ENCODE data around the gene RNF121.

RNF121 gene

DNA sequence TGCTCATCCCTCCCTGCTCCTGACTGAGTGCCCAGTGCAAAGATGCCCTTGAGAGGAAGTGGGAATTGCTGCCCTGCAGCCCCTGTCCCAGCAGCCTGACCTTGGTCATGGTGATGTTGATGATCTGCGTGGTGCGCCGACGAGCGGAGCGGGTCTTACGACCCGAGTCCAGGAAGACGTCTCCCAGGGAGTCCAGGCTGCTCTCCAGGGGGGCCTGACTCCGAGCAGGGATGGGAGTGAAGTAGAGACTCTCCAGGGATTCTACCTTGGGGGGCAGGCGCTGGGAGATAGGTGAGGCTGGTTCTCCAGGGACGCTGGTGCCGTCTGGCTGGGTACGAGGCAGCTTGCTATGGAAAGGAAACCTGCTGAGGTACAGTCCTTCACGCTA, 78.2 kb downstream of the RNF121 start:
- DNase-seq = no peak

GRCh38 chr11:72007587-72007986, 78.7 kb downstream of the RNF121 start:
- DNase-seq = no peak

DNA sequence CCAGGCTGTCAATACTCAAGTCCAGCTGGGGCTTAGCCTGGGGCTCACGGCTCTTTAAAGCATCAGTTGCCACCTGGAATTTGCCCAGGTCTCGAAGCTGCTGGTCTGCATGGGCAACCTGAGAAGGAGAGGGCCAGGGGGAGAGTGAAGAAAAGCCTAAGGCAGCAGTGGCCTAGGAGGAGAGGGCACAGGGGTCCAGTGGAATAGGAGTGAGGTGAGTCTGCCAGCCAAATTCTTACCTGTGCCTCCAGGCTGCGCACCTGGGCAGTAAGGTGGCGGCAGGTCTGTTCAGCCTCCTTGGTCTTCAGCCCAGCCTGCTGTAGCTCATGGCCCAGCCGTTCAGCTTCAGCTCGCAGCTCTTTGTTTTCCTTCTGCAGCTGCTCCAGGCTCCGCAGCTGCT, 79.9 kb downstream of the RNF121 start:
- DNase-seq = no peak

- DNase-seq = no peak
Measured at GRCh38 chr11:72009156-72009555, 80.3 kb downstream of the RNF121 start.

DNA sequence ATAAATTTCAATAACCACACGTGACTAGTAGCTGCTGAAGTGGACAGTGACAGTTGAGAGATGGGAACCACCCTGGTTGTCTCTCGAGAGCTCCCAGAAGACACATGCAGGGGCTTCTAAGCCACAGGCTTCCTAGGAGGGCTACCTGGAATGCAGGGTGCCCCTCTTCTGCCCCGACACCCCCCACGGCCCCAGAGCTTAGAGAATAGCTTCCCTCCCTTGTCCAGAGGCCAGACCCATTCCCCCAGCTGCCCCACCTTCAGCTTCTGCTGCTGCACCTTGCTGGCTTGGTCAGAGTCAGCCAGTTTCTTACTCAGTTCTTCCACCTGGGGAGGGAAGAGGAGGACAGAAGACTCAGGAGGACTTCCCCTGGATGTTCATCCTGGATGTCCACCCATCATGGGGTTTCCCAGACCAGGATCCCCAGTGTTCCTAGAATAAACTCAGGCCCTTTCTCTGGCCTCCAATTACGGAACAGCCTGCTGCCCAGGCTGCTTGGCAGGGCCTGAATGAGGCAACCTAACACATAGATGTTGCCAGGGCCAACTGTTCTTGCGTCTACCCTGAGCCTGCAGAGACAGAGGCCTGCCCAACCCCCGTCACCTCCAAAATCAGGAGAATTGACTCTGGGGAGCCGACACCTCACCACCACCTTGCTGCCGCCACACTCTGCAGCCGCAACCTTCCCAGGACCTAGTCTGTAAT, 81.8 kb downstream of the RNF121 start:
- DNase-seq = no peak

DNA sequence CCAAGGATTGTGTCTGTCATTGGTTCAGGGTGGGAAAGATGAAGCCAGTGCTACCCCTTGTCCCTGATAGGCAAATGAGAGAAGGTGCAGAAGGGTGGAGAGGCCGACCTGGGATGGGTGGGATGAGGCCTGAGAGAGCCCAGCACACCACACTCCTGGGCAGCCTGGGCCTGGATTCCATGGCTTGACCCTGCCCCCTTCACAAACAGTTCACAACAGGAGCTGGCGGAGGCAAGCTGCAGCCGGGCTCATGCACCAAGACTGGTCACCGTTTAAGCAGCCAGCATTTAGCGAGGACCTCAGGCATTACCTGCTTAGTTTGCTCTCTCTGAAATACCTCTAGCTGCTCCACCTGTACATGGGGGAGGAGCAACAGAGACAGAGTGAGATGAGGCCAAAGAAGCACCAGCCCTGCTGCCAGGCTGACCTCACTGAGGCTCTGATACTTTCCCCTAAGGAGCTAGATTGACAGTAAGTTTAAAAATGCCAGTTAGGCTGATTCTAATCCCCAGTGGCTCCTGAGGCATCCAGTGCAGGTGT, 83.3 kb downstream of the RNF121 start:
- no peak for DNase-seq

DNA sequence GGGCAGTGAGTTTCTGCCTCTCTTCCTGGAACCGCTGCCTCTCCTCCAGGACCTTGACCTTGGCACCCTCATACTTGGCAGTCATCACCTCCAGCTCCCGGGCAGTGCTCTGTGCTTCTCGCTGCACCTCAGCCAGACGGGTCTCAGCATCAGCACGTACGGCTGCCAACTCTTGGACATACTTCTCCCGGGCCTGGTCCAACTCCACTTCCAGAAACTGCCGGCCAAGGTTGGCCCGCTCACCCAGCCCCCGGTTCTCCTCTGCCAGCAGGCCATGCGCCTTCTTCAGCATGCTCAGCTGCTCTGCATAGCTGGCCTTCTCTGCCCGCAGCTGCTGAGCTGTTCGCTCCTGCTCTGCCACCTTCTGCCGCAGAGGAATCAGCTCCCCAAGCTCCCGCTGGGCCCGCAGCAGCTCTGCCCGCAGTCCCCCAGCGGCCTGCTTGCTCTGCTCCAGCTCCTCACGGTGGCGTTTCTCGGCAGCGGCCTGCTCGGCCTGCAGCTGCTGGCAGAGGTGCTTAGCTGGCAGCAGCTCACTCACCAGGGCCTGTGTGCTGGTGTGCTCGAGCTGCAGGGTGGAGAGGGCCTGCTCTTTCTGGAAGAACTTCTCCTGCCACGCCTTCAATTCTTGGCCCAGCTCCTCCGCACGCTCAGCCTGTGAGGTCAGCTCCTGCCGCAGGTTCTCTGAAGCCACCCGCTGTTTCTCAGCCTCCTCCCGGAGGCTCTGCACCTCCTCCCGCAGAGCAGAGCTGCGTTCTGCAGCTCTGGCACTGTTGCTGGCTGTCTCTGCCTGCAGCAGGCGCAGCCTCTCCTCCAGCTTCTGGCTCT, 84.3 kb downstream of the RNF121 start:
- DNase-seq = no peak

DNA sequence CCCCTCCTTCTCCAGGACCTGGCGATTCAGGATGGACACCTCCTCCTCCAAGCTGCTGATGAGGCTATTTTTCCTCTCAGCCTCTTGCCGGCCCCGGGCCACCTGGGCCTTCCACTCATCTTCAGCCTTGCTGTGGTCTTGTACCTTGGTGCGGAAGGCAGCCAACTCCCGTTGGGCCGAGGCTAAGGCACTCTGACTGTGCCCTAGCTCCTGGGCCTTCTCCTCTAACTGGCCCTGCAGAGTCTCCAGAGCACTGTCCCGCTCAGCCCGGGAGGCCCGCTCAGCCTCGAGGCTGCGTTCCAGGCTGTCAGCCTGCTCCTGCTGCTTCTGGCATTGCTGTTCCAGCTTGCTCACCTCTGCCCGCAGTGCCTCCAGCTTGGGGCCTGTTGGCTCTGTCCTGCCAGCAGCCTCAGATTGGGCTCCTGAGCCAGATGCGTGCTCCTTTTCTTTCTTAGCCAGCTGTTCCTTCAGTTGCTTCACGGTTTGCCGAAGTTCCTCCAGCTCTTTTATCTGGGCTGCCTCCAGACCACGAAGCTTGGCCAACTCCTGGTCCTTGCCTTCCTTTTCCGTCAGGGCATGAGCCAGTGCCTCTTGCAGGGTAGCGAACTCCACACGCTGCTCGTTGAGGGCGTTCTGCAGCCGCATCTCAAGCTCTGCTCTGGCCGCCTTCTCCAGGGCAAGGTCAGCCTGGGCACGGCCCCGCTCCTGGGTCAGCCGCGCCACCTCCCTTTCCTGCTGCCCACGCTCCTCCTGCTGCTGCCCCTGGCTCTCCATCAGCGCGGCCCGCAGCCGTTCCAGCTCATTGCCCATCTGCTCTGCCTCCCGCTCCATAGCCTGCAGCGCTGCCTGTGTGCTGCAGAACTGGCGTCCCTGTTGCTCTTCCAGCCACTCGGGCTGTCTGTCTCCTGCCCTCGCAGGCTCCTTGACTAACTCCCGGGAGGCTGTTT, 85.2 kb downstream of the RNF121 start:
- DNase-seq = no peak

- no peak for DNase-seq
Measured at GRCh38 chr11:72014761-72015320, 86.0 kb downstream of the RNF121 start.

DNA sequence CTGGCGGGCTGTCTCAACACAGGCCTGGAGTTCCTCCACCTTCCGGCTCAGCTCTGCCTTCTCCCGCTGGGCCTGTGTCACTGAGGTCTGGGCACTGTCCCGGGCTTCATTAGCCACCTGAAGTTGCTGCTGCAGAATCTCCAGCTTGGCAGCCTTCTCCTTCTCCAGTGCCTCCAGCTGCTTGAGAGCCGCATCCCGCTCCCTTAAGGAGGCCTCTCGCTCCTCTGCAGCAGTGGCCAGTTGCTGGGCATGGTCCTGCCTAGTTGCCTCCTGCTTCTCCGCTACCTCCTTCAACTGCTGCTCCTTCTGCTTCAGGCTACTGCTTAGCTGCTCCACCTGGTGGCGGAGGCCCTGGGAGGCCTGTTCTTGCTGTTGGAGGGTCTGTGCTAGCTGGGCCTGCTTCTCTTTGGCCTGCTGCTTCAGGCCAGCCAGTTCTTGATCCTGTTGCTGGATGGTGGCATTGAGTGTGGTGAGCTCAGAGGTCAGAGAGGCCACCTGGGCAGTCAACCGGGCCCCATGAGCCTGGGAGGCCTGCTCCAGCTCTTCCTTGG, 86.7 kb downstream of the RNF121 start:
- no peak for DNase-seq

DNA sequence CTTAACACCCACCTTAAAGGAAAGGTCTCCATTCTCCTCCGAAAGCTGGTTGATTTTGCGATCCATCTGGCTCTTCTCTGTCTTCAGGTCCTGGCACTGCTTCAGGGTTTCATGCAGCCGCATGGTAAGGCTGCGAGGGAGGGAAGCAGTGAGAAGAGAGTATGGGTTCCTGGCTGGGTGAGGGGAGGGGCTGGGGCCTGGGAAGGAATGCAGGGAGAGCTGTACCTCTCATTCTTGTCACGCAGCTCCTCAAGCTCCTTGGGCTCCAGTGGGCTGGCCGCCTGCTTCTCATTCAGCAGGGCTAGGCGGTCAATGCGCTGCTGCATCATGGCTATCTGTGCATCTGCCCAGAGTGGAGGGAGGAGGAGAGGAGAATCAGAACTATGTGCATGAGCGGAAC, 89.3 kb downstream of the RNF121 start:
- no peak for DNase-seq

DNA sequence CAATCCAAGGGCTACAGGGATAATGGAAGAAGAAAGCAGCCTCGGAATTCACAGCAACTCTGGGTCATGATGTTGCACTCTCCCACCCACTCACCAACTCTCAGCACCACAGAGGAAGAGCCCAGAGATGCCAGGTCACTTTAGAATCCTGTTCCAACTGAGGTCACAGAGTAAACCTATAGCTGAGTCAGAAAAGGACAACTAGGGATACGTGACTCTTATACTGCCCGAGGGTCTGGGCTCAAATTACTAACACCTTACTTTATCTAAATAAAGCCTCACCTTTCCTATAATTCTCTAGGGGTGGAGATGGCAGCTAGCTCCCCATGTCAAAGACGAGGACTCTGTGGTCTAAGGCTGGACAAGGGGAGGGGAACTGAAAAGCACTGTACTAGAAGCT, 94.5 kb downstream of the RNF121 start:
- no peak for DNase-seq

GRCh38 chr11:72024069-72024754, 95.4 kb downstream of the RNF121 start:
- DNase-seq = no peak

GRCh38 chr11:72026090-72026489, 97.2 kb downstream of the RNF121 start:
- no peak for DNase-seq

DNA sequence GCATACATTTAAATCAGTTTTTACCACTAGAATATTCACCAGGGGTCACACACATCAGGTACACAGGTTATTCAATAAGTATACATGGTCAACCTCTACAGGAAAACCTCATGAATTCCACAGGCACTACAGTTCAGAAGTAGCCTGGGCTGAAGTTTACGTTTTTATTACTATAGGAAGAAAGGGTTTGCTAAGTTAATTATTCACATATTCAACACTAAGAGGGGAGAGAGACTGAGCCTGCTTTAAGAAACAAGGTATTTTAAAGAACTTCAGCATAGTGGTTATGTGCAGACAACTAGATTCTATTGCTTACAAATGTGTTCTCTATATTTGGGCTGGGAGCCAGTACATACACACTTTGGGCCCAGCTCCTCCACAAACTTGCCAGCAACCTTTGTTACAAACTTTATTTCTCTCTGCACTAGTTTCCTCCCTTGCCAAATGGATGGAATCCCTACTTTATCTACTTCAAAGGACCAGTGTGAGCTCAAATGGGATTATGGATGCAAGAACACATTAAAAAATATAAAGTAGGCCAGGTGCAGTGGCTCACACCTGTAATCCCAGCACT, 101.7 kb downstream of the RNF121 start:
- DNase-seq = no peak

GRCh38 chr11:72036687-72037086, 107.8 kb downstream of the RNF121 start:
- DNase-seq = no peak

- no peak for DNase-seq
Measured at GRCh38 chr11:72037554-72038311, 108.9 kb downstream of the RNF121 start.

DNA sequence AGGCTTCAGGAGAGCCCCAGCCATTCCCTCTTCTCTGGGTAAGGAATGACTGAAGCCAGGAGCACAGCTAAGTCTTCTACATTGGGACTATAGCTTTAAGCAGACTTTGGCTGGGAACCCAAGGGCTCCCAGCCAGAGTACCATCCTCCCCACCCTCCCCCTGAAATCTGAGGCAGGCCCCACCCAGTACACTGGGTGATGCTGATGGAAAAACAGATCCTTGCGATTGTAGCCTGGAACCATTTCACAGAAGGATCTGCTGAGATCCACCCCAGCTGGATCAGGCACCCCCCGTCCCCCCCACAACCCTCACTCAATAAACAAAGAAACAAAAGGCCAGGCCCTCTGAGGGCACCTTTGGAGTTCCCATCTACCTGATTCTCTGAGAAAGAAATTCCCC, 109.6 kb downstream of the RNF121 start:
- no peak for DNase-seq

DNA sequence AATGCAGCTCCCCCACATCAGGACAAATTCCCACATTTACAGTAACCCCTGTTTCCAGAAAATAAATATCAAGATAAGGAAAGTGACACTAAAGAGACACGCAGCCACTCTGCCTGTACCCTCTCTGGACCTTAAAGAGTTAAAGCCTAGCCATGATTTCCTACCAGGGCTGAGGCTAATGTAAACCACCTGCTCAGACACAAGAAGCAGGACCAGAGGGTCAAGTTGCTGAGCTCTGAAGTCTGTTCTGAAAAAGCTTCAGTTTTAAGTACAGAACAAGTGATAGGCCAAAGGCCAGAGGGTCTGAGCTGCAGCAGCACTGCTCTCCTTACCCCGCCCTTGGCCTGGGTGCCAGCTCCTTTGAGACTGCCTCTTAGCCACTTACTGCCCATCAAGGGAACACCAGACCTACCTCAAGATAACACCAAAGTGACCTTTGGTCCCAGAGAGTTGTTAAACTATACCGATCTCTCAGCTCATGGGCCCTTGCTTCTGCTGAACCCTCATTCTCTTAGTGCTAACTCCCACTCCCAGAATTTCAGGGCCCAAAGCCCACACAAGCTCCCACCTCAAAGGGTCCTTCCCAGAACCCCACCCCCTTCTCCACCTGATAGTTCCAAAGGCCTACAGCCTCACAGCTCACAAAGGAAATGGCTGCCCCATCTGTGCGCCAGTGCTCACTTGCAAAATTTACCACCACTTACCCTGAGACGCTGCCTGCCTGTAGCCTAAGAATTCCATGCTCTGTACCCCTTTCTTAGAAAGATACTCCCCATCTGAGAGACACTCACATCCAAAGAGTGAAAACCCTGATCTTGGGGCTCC, 110.4 kb downstream of the RNF121 start:
- DNase-seq = no peak
